Stomach (tissue), 9 donors: ENCODE results near the gene LGALS8. TPM values are rescaled to one million over a fixed set of nuclear protein-coding genes. Genes with fewer than 3 reads are reported as not detected.

ENCODE experiments used
- DNase-seq, 2 donors: peaks; one replicate each; pipeline versions ENCODE4 v3.0.0 to v3.0.0-alpha.2; 2013 to 2019
- H3K27ac ChIP-seq, 5 donors: fragments of 200-600 bp in 4 of 5; sonication (generic) in 4 of 5; one replicate each; pipeline ENCODE4 v1.5.1; 2013 to 2019; ENCODE audit warnings: mild to moderate bottlenecking in 1 of 5, moderate library complexity in 1 of 5
- H3K27me3 ChIP-seq, 3 donors: fragments of 200-600 bp; sonication (generic); one replicate each; pipeline ENCODE4 v1.5.1; 2017 to 2019; ENCODE audit warnings: mixed run types in 1 of 3
- H3K36me3 ChIP-seq, 4 donors: fragments of 200-600 bp; sonication (generic); 1 replicate in 3 of 4; 2 replicates in 1 of 4; pipeline ENCODE4 v1.5.1; 2016 to 2019
- H3K4me1 ChIP-seq, 4 donors: fragments of 200-600 bp; sonication (generic); one replicate each; pipeline ENCODE4 v1.5.1; 2016 to 2019
- H3K4me3 ChIP-seq, 4 donors: fragments of 200-600 bp; sonication (generic) in 3 of 4; one replicate each; pipeline ENCODE4 v1.5.1; 2016 to 2019; ENCODE audit warnings: mild to moderate bottlenecking in 1 of 4
- H3K9me3 ChIP-seq, 4 donors: fragments of 200-600 bp; sonication (generic); one replicate each; pipeline ENCODE4 v1.5.1; 2016 to 2019
- CTCF ChIP-seq, 7 experiments: fragments of 450-650 bp in 4 of 7; fragments of 200-600 bp in 3 of 7; sonication (generic) in 3 of 7; IDR thresholded peaks; one replicate each; pipeline ENCODE4 v1.5.1; 2016 to 2019; ENCODE audit warnings: antibody characterized with exemption in 7 of 7, control low read depth in 2 of 7, mild to moderate bottlenecking in 1 of 7
- EP300 ChIP-seq: sonication (generic); formaldehyde crosslinking; IDR thresholded peaks from one replicate; pipeline ENCODE4 v1.6.1; 2017; ENCODE audit warnings: antibody characterized with exemption
- POLR2A ChIP-seq, 4 donors: fragments of 450-650 bp; IDR thresholded peaks; one replicate each; pipeline ENCODE4 v1.6.1; 2016; ENCODE audit warnings: antibody characterized with exemption in 4 of 4, control low read depth in 2 of 4, mild to moderate bottlenecking in 1 of 4, moderate library complexity in 1 of 4
- POLR2AphosphoS5 ChIP-seq, 3 donors: sonication (generic); formaldehyde crosslinking; IDR thresholded peaks; one replicate each; pipeline ENCODE4 v1.6.1; 2016; ENCODE audit warnings: antibody characterized with exemption in 3 of 3
- WGBS, 5 donors: extraction: QIAGEN DNeasy Blood & Tissue Kit in 3 of 5; methylation state at CpG; one replicate each; pipeline versions ENCODE4 v1.1.5 to v1.1.7; 2013 to 2018; 5-methylcytosine and 5-hydroxymethylcytosine counted together
- intact Hi-C: fragments of 100-400 bp; cut with DNase I; formaldehyde crosslinking; loops from one replicate; pipeline ENCODE4 v1.15.1; 2023; ENCODE audit warnings: low total_unique reads
- polyA plus RNA-seq, 3 donors: library from polyadenylated mRNA; stranded (reverse); fragments of 200-250 nt; gene quantifications; one replicate each; pipeline ENCODE4 v1.2.3, GENCODE V29; 2013
- total RNA-seq, 5 donors: library from RNA; depleted of rRNA; stranded (reverse); fragments of >200 nt; gene quantifications; one replicate each; pipeline versions ENCODE4 v1.1.0 to v1.2.3, GENCODE V29; 2014 to 2016
- donor health status: healthy with polysubstance abuse.
- donor health status: Bipolar disorder and iron deficiency.
- donor health status: healthy.

The LGALS8 gene
- total and polyA plus RNA-seq, 8 donors, result 17.9 to 142 (median 55.7) TPM

DNA sequence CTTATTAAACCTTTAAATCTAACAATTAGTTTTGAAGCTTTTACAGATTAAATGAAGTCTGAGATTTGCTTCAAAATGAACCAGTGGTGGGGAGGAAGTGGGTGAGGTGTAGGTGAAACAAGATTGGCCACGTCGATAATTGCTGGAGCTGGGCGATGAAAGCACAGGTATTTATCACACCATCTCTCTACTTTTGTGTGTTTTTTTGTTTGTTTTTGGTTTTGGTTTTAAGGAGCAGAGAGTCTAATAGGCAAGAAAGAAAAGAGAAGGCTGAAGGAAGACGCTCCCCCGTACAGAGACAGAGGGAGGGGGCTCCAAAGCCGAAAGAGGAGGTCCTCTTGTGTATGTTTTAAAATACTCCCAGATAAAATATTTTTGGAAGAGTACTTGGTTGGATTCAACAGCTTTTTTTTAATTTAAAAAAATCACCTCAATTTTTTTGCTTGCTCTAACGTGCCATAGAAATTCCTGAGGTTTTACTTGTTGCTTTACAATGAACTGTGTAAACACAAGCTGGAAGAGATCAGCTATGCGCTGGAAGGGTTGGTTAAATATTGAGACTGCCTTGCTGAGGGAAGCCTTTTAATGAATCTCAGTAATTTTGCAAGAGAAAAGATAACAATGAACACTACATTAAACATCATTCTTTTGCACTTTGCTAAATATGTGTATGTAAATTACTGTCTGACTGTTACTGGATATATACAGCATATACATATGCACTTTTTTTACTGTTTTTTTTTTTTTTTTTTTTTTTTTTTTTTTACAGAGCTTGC lies 6.7 kb upstream of the LGALS8 start:
- DNase-seq, result peak in 1 of 2 donors; percentile 70
- H3K4me3 ChIP-seq, result no peak overlapping the region
- H3K36me3 ChIP-seq, result no peaks in the 10 kb centered on the region
- peaks cover 9 to 33% (median 25%) of the 10 kb centered on the region in 4 donors for H3K4me1 ChIP-seq
- peak overlapping the region in 4 of 5 donors; percentile 26 to 56 (median 40) for H3K27ac ChIP-seq
- intact Hi-C loops, result no loop called here
- no peaks in the 10 kb centered on the region for H3K27me3 ChIP-seq
- H3K9me3 ChIP-seq, result no peaks in the 10 kb centered on the region
- no peak for TF ChIP-seq EP300
- TF ChIP-seq CTCF (IDR thresholded peaks at IDR 0.05), result no peak
- no peak for TF ChIP-seq POLR2A (IDR thresholded peaks at IDR 0.05)
- TF ChIP-seq POLR2AphosphoS5 (IDR thresholded peaks at IDR 0.05), result no peak
- 11 to 28% (median 25%) methylated on average over 8 of the region's 8 CpGs for WGBS, 5 donors

- no peak for TF ChIP-seq POLR2A (IDR thresholded peaks at IDR 0.05)
- TF ChIP-seq POLR2AphosphoS5 (IDR thresholded peaks at IDR 0.05), result no peak
- no peak for TF ChIP-seq EP300
- TF ChIP-seq CTCF (IDR thresholded peaks at IDR 0.05), result no peak
- Histone ChIP-seq H3K9me3 (no peaks in the 10 kb centered on the region), H3K27ac (no peak overlapping the region), H3K4me1 (peaks cover 17 to 43% (median 31%) of the 10 kb centered on the region in 4 donors), H3K4me3 (no peak overlapping the region), H3K36me3 (no peaks in the 10 kb centered on the region), H3K27me3 (no peaks in the 10 kb centered on the region)
- intact Hi-C loops, result no loop called here
- no peak for DNase-seq
- WGBS, 5 donors, result 75 to 90% (median 80%) methylated on average over 5 of the region's 5 CpGs
These were observed 5.5 kb upstream of the LGALS8 start for GRCh38 chr1:236518322-236518721.

GRCh38 chr1:236520445-236521005 lies 3.3 kb upstream of the LGALS8 start:
- intact Hi-C loops, result no loop called here
- WGBS, 5 donors, result 74 to 82% (median 76%) methylated on average over 4 of the region's 4 CpGs
- Histone ChIP-seq H3K9me3 (no peaks in the 10 kb centered on the region), H3K4me1 (peaks cover 18 to 44% (median 32%) of the 10 kb centered on the region in 4 donors), H3K27ac (no peak overlapping the region), H3K36me3 (no peaks in the 10 kb centered on the region), H3K4me3 (no peak overlapping the region), H3K27me3 (no peaks in the 10 kb centered on the region)
- no peak for TF ChIP-seq POLR2A (IDR thresholded peaks at IDR 0.05)
- DNase-seq, result no peak

GRCh38 chr1:236522937-236523703 lies 662 bp upstream of the LGALS8 start:
- Histone ChIP-seq H3K9me3 (no peaks in the 10 kb centered on the region), H3K4me1 (peaks cover 4 to 23% (median 16%) of the 10 kb centered on the region in 4 donors), H3K27me3 (no peaks in the 10 kb centered on the region), H3K27ac (peak overlapping the region; percentile 91 to 99 (median 93)), H3K4me3 (peak overlapping the region; percentile 68 to 99 (median 84)), H3K36me3 (peaks cover 12 to 25% (median 23%) of the 10 kb centered on the region in 4 donors)
- 5 to 13% (median 11%) methylated on average over 23 to 26 of the region's 26 CpGs for WGBS, 5 donors
- no peak for TF ChIP-seq EP300
- TF ChIP-seq CTCF (IDR thresholded peaks at IDR 0.05), result no peak
- TF ChIP-seq POLR2AphosphoS5 (IDR thresholded peaks at IDR 0.05), result no peak
- TF ChIP-seq POLR2A (IDR thresholded peaks at IDR 0.05), result no peak
- intact Hi-C loops, result no loop called here
- DNase-seq, result peak; percentile 41 to 68
